Muscle layer of duodenum (tissue), 2 donors: ENCODE results near the gene ABCC1.

Source experiments
- H3K27ac ChIP-seq: one replicate; pipeline ENCODE4 v1.7.0; 2013; ENCODE audit warnings: mild to moderate bottlenecking, low read length
- H3K27me3 ChIP-seq: one replicate; pipeline ENCODE4 v1.7.0; 2013; ENCODE audit warnings: low read depth, mild to moderate bottlenecking, control low read depth, low read length
- H3K36me3 ChIP-seq, 2 donors: one replicate each; pipeline ENCODE4 v1.7.0; 2013; ENCODE audit warnings: low read length in 2 of 2, control low read depth in 1 of 2, mild to moderate bottlenecking in 1 of 2; ENCODE audit not compliant: insufficient read depth in 2 of 2, control insufficient read depth in 1 of 2
- H3K4me1 ChIP-seq, 2 donors: one replicate each; pipeline ENCODE4 v1.7.0; 2013; ENCODE audit warnings: low read length in 2 of 2, mild to moderate bottlenecking in 2 of 2, control low read depth in 1 of 2, moderate library complexity in 1 of 2; ENCODE audit not compliant: insufficient read depth in 2 of 2, control insufficient read depth in 1 of 2
- H3K4me3 ChIP-seq, 2 donors: one replicate each; pipeline ENCODE4 v1.7.0; 2013; ENCODE audit warnings: low read length in 2 of 2, low read depth in 1 of 2, mild to moderate bottlenecking in 1 of 2
- H3K9me3 ChIP-seq, 2 donors: one replicate each; pipeline ENCODE4 v1.7.0; 2013; ENCODE audit warnings: low read length in 2 of 2, control low read depth in 1 of 2, mild to moderate bottlenecking in 1 of 2; ENCODE audit not compliant: control insufficient read depth in 1 of 2
- donor health status: healthy.

The ABCC1 gene

DNA sequence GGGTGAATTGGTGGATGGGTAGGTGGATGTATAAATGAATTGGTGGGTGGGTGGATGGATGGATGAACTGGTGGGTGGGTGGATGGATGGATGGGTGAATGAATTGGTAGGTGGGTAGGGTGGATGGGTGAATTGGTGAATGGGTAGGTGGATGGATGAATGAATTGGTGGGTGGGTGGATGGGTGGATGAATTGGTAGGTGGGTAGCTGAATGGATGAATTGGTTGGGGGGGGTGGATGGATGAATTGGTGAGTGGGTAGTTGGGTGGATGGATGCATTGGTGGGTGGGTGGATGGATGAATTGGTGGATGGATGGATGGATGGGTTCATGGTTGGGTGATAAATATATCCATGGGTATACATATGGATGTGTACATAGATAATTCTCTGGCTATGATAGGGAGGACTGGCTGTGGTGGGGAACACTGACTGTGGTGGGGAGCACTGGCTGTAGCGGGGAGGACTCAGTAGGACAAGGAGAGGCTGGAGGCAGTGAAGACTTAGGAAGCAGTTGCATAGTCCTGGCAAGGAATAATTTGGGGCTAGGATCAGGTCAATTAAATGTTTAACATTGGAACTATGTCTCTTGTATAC, 54.4 kb downstream of the ABCC1 start:
- no peak overlapping the region for H3K4me3 ChIP-seq
- no peak overlapping the region for H3K27ac ChIP-seq
- no peaks in the 10 kb centered on the region for H3K36me3 ChIP-seq
- no peaks in the 10 kb centered on the region for H3K27me3 ChIP-seq
- H3K4me1 ChIP-seq: peaks cover 0 to 10% of the 10 kb centered on the region in 2 donors
- H3K9me3 ChIP-seq: no peaks in the 10 kb centered on the region

DNA sequence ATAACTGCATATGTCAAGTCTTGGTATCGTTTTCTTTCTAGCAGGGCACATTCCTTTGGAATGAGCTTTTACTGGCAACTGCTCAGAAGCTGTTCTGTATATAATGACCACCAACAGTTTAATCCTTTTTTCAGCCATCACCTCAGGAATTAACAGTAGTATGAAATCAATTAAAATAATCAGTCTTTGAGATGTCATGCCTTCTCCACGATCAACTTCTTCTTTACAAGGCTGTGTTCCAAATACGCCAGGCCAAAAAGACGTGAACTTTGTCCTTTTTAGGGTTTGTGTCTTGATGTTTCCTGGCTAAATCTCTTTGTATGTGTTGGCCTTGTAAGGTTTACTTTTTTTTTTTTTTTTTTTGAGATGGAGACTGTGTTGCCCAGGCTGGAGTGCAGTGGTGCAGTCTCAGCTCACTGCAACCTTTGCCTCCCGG, 54.9 kb downstream of the ABCC1 start:
- Histone ChIP-seq H3K4me3 (no peak overlapping the region), H3K36me3 (peaks cover 3 to 5% of the 10 kb centered on the region in 2 donors), H3K27ac (no peak overlapping the region), H3K4me1 (peaks cover 0 to 8% of the 10 kb centered on the region in 2 donors), H3K27me3 (no peaks in the 10 kb centered on the region), H3K9me3 (no peaks in the 10 kb centered on the region)

DNA sequence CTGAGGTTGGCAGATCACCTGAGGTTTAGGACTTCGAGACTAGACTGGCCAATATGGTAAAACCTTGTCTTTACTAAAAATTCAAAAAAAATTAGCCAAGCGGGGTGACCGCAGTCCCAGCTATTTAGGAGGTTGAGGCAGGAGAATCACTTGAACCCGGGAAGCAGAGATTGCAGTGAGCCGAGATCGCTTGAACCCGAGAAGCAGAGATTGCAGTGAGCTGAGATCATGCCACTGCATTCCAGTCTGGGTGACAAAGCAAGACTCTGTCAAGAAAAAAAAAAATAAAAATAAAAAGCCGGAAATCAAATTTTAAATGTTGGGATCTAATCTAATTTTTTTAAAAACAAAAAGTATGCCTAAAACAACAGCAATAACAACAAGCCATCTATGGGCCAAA, 56.3 kb downstream of the ABCC1 start:
- Histone ChIP-seq H3K27ac (no peak overlapping the region), H3K27me3 (no peaks in the 10 kb centered on the region), H3K4me3 (no peak overlapping the region), H3K9me3 (no peaks in the 10 kb centered on the region), H3K36me3 (peaks cover 5 to 13% of the 10 kb centered on the region in 2 donors), H3K4me1 (peaks cover 0 to 8% of the 10 kb centered on the region in 2 donors)

DNA sequence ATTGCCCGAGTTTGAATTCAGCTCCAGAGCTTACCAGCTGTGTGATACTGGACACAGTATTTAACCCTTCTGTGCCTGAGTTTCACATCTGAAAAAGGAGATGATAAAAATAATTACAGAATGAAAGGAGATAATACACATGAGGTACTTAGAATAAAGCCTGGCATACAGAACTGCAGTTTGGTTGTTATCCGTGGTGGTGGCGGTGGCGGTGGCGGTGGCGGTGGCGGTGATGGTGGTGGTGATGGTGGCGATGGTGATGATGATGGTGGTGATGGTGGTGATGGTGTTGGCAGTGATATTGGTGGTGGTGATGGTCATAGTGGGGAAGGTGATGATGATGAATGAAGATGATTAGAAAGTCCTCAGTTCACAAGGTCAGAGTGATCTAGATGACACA, 57.2 kb downstream of the ABCC1 start:
- H3K4me3 ChIP-seq: no peak overlapping the region
- H3K4me1 ChIP-seq: peaks cover 0 to 8% of the 10 kb centered on the region in 2 donors
- no peaks in the 10 kb centered on the region for H3K9me3 ChIP-seq
- H3K27ac ChIP-seq: no peak overlapping the region
- H3K36me3 ChIP-seq: peaks cover 5 to 17% of the 10 kb centered on the region in 2 donors
- H3K27me3 ChIP-seq: no peaks in the 10 kb centered on the region

DNA sequence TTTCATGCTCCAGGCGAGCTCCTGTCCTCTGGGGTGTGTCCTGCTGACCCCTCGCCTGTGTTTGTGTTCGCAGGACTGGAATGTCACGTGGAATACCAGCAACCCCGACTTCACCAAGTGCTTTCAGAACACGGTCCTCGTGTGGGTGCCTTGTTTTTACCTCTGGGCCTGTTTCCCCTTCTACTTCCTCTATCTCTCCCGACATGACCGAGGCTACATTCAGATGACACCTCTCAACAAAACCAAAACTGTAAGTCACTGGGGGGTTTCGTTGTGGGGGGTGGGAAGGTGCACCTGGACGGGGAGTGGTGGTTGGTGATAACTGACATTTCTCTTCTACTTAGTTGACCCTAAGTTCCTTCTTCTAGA, 58.3 kb downstream of the ABCC1 start:
- Histone ChIP-seq H3K27me3 (no peaks in the 10 kb centered on the region), H3K9me3 (no peaks in the 10 kb centered on the region), H3K4me1 (peaks cover 0 to 8% of the 10 kb centered on the region in 2 donors), H3K27ac (no peak overlapping the region), H3K36me3 (peaks cover 5 to 20% of the 10 kb centered on the region in 2 donors), H3K4me3 (no peak overlapping the region)

DNA sequence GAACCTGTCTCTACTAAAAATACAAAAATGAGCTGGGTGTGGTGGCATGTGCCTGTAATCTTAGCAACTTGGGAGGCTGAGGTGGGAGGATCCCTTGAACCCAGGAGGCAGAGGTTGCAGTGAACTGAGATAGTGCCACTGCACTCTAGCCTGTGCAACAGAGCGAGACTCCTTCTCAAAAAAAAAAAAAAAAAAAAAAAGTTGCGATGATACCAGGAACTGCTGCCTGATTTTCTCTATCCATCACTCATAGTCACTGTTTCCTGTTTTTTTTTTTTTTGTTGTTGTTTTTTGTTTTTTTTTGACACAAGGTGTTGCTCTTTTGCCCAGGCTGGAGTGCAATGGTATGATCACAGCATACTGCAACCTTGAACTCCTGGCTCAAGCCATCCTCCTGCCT, 59.2 kb downstream of the ABCC1 start:
- H3K27ac ChIP-seq: no peak overlapping the region

DNA sequence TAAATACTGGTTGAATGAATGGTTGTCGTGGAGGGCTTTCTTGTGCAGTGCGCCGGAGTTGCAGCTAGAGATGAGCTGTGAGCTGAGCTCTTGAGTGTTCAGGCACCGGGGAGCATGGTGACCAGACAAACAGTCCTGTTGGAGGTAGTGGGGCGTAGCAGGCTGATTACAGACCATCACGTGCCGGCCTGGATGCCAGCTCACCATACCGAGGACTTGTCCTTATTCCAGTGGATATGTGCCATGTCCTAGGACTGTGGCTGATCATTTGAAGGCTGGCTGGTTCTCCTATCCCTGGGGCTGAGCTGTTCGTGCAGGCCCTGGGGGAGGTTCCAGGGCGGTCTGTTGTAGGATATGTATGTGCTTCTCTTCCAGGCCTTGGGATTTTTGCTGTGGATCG, 60.0 kb downstream of the ABCC1 start:
- H3K27me3 ChIP-seq: no peaks in the 10 kb centered on the region
- H3K4me3 ChIP-seq: no peak overlapping the region
- H3K9me3 ChIP-seq: no peaks in the 10 kb centered on the region
- H3K27ac ChIP-seq: no peak overlapping the region
- peaks cover 0 to 7% of the 10 kb centered on the region in 2 donors for H3K4me1 ChIP-seq
- peaks cover 5 to 20% of the 10 kb centered on the region in 2 donors for H3K36me3 ChIP-seq

More for the DNA sequence above, 59.2 kb downstream of the ABCC1 start:
- no peaks in the 10 kb centered on the region for H3K27me3 ChIP-seq
- H3K36me3 ChIP-seq: peaks cover 5 to 20% of the 10 kb centered on the region in 2 donors
- H3K9me3 ChIP-seq: no peaks in the 10 kb centered on the region
- H3K4me1 ChIP-seq: peaks cover 0 to 8% of the 10 kb centered on the region in 2 donors
- no peak overlapping the region for H3K4me3 ChIP-seq

DNA sequence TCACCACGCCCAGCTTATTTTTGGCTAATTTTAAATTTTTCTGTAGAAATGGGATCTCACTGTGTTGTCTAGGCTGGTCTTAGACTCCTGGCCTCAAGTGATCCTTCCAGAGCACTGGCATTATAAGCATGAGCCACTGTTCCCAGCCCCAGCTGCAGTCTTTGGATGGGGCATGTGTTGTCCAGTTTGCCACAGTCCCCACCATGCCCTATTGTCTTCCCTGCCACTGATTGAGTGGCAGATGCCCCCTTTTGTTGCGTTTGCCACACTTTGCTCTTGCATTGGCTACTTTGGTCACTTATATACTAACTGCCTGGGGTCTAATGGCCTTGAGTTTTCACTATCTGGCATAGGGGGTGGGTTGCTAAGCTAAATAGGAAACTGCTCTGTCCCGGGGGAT, 60.8 kb downstream of the ABCC1 start:
- Histone ChIP-seq H3K27me3 (no peaks in the 10 kb centered on the region), H3K36me3 (peaks cover 5 to 20% of the 10 kb centered on the region in 2 donors), H3K4me1 (peaks cover 0 to 8% of the 10 kb centered on the region in 2 donors), H3K4me3 (no peak overlapping the region), H3K27ac (no peak overlapping the region), H3K9me3 (no peaks in the 10 kb centered on the region)

DNA sequence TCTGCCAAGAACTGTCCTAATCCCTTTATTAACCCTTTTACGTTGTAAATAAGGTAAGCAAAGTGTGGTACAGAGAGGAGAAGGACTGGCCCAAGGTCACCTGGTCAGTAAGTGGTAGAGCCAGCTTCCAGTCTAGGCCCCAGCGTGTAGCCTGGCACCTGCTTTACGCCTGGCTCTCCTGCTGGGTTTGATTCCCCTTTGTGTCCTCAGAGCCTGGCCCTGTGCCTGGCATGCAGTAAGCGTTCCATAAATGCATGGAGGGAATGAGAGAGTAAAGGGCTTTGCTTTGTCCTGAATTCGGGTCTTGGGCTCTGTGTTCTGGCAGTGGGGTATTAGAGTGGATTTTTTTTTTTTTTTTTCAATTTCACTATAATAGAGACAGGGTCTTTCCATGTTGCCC, 62.7 kb downstream of the ABCC1 start:
- H3K36me3 ChIP-seq: peaks cover 12 to 20% of the 10 kb centered on the region in 2 donors
- H3K27ac ChIP-seq: no peak overlapping the region
- peaks cover 0 to 14% of the 10 kb centered on the region in 2 donors for H3K4me1 ChIP-seq
- no peaks in the 10 kb centered on the region for H3K27me3 ChIP-seq
- no peaks in the 10 kb centered on the region for H3K9me3 ChIP-seq
- H3K4me3 ChIP-seq: no peak overlapping the region

DNA sequence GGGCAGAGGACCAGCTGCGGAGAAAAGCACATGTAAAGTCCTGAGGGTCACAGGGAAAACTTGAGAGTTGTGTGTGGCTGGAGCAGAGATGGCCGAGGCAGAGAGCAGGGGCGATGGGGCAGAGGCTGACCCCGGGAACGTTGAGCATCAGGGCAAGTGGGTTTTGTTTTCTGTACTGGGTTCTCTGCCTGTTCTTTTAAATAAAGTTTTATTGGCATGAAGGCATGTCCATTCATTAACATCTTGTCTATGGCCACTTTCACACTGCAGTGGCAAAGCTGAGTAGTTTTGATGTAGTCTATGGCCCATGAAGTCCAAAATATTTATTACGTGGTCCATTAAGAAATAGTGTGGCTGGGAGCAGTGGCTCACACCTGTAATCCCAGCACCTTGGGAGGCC, 64.4 kb downstream of the ABCC1 start:
- no peak overlapping the region for H3K27ac ChIP-seq
- H3K36me3 ChIP-seq: peaks cover 12 to 20% of the 10 kb centered on the region in 2 donors
- peaks cover 0 to 14% of the 10 kb centered on the region in 2 donors for H3K4me1 ChIP-seq

DNA sequence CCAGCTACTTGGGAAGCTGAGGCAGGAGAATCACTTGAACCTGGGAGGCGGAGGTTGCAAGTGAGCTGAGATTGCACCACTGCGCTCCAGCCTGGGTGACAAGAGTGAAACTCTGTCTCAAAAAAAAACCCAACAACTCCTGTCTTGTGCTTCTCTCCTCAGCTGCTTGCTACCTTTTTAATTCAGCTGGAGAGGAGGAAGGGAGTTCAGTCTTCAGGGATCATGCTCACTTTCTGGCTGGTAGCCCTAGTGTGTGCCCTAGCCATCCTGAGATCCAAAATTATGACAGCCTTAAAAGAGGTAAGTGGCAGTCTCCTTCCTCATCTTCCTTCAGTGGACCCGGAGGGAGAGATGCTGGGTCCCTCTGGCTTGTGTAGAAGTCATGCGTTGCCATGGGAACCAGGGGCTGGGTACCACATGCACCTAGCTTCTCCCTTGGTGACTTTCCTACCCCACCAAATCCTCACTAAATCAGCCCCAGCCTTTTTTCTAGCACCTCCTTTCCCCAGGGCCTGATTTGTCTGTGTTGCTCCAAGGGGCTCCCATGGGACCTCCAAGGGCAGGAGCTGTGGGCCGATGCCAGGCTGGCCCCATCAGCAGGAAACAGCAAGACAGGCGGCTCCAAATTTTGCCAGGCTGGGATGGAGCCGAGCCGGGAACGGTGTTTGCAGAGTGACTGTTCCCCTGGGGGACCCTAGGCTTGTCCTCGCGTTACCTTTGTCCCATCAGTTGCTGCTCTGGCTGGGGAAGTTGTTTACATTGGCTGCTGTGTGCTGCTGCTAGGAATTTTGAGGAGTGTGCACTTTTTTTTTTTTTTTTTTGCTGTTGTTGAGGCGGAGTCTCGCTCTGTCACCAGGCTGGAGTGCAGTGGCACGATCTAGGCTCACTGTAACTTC, 65.2 kb downstream of the ABCC1 start:
- Histone ChIP-seq H3K27me3 (no peaks in the 10 kb centered on the region), H3K4me1 (peaks cover 0 to 14% of the 10 kb centered on the region in 2 donors), H3K4me3 (no peak overlapping the region), H3K36me3 (peaks cover 7 to 12% of the 10 kb centered on the region in 2 donors), H3K9me3 (no peaks in the 10 kb centered on the region), H3K27ac (no peak overlapping the region)

More for the DNA sequence above, 64.4 kb downstream of the ABCC1 start:
- H3K9me3 ChIP-seq: no peaks in the 10 kb centered on the region
- no peak overlapping the region for H3K4me3 ChIP-seq
- no peaks in the 10 kb centered on the region for H3K27me3 ChIP-seq
